ENCODE measurements around the gene MYBPHL.
A peak's percentile ranks its signal among the peaks of the same experiment; 100 is the strongest.

MYBPHL gene

DNA sequence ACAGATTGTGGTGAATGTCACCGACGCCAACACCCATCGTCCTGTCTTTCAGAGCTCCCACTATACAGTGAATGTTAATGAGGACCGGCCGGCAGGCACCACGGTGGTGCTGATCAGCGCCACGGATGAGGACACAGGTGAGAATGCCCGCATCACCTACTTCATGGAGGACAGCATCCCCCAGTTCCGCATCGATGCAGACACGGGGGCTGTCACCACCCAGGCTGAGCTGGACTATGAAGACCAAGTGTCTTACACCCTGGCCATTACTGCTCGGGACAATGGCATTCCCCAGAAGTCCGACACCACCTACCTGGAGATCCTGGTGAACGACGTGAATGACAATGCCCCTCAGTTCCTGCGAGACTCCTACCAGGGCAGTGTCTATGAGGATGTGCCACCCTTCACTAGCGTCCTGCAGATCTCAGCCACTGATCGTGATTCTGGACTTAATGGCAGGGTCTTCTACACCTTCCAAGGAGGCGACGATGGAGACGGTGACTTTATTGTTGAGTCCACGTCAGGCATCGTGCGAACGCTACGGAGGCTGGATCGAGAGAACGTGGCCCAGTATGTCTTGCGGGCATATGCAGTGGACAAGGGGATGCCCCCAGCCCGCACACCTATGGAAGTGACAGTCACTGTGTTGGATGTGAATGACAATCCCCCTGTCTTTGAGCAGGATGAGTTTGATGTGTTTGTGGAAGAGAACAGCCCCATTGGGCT is 54.5 kb downstream of the MYBPHL start:
- no peak overlapping the region for H4K8ac ChIP-seq (ENCODE audit: low read depth, low read length)
- peak overlapping the region; percentile 33 for H2AK5ac ChIP-seq (ENCODE audit: low read depth, low read length)
- H3K4me3 ChIP-seq (ENCODE audit: low read length in 2 of 2) = no peak overlapping the region
- peak overlapping the region; percentile 6 for H3K18ac ChIP-seq (ENCODE audit: low read length)
- H3K9me3 ChIP-seq (replicated peaks in 1 of 2; ENCODE audit: control insufficient read depth in 2 of 2, insufficient read depth in 1 of 2, low read depth in 1 of 2, low read length in 2 of 2) = peaks cover 24 to 30% of the 10 kb centered on the region in 2 donors
- H3K4ac ChIP-seq (ENCODE audit: low read length) = no peak overlapping the region
- H3K27me3 ChIP-seq (ENCODE audit: control insufficient read depth in 3 of 3, insufficient read depth in 3 of 3, low read depth in 1 of 3, low read length in 3 of 3) = no peaks in the 10 kb centered on the region
- WGBS, 2 donors (ENCODE audit: extremely low coverage in 2 of 2, insufficient read length in 2 of 2, insufficient replicate concordance in 1 of 2) = no CpG with 5 or more reads among the region's 31 CpGs
- H3K23ac ChIP-seq (ENCODE audit: low read depth, low read length, poor library complexity) = peak overlapping the region; percentile 59
- no peak overlapping the region for H4K91ac ChIP-seq (ENCODE audit: low read depth, low read length, poor library complexity)
- peaks cover 50 to 51% of the 10 kb centered on the region in 2 donors for H3K4me1 ChIP-seq (ENCODE audit: control insufficient read depth in 2 of 2, insufficient read depth in 1 of 2, low read depth in 1 of 2, low read length in 2 of 2)
- no peak overlapping the region for H2BK5ac ChIP-seq (ENCODE audit: low read length)
- H2AFZ ChIP-seq (ENCODE audit: low read length) = no peak overlapping the region
- H2BK12ac ChIP-seq (ENCODE audit: low read length) = no peak overlapping the region
- no peak overlapping the region for H3K14ac ChIP-seq (ENCODE audit: low read length)
- no peak overlapping the region for H2BK120ac ChIP-seq (ENCODE audit: low read depth, low read length)
- no peak overlapping the region for H3K9ac ChIP-seq (ENCODE audit: low read depth, low read length, poor library complexity)
- no peak overlapping the region for H3K27ac ChIP-seq (replicated peaks; ENCODE audit: low read length)
- no peak overlapping the region for H3K4me2 ChIP-seq (ENCODE audit: insufficient read depth, low read length, poor library complexity, severe bottlenecking)
- no peak for DNase-seq (ENCODE audit: low spot score)
- H3K36me3 ChIP-seq (replicated peaks in 1 of 2; ENCODE audit: control insufficient read depth in 2 of 2, insufficient read depth in 2 of 2, low read length in 2 of 2) = peaks cover 25 to 58% of the 10 kb centered on the region in 2 donors
- H3K79me1 ChIP-seq (ENCODE audit: low read depth, low read length) = peaks cover 35% of the 10 kb centered on the region
- peak overlapping the region; percentile 50 for H2BK15ac ChIP-seq (ENCODE audit: low read length)

DNA sequence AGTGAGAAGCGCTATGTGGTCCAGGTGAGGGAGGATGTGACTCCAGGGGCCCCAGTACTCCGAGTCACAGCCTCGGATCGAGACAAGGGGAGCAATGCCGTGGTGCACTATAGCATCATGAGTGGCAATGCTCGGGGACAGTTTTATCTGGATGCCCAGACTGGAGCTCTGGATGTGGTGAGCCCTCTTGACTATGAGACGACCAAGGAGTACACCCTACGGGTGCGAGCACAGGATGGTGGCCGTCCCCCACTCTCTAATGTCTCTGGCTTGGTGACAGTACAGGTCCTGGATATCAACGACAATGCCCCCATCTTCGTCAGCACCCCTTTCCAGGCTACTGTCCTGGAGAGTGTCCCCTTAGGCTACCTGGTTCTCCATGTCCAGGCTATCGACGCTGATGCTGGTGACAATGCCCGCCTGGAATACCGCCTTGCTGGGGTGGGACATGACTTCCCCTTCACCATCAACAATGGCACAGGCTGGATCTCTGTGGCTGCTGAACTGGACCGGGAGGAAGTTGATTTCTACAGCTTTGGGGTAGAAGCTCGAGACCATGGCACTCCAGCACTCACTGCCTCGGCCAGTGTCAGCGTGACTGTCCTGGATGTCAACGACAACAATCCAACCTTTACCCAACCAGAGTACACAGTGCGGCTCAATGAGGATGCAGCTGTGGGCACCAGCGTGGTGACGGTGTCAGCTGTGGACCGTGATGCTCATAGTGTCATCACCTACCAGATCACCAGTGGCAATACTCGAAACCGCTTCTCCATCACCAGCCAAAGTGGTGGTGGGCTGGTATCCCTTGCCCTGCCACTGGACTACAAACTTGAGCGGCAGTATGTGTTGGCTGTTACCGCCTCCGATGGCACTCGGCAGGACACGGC is 55.3 kb downstream of the MYBPHL start:
- no peak overlapping the region for H3K4me3 ChIP-seq (ENCODE audit: low read length in 2 of 2)
- no CpG with 5 or more reads among the region's 32 CpGs for WGBS, 2 donors (ENCODE audit: extremely low coverage in 2 of 2, insufficient read length in 2 of 2, insufficient replicate concordance in 1 of 2)
- peak overlapping the region; percentile 17 for H3K23ac ChIP-seq (ENCODE audit: low read depth, low read length, poor library complexity)
- no peak overlapping the region for H3K14ac ChIP-seq (ENCODE audit: low read length)
- H3K36me3 ChIP-seq (replicated peaks in 1 of 2; ENCODE audit: control insufficient read depth in 2 of 2, insufficient read depth in 2 of 2, low read length in 2 of 2) = peaks cover 25 to 51% of the 10 kb centered on the region in 2 donors
- peaks cover 35% of the 10 kb centered on the region for H3K79me1 ChIP-seq (ENCODE audit: low read depth, low read length)
- H2BK12ac ChIP-seq (ENCODE audit: low read length) = no peak overlapping the region
- H3K4me2 ChIP-seq (ENCODE audit: insufficient read depth, low read length, poor library complexity, severe bottlenecking) = no peak overlapping the region
- peak overlapping the region; percentile 35 for H2BK15ac ChIP-seq (ENCODE audit: low read length)
- H3K18ac ChIP-seq (ENCODE audit: low read length) = no peak overlapping the region
- peaks cover 24 to 30% of the 10 kb centered on the region in 2 donors for H3K9me3 ChIP-seq (replicated peaks in 1 of 2; ENCODE audit: control insufficient read depth in 2 of 2, insufficient read depth in 1 of 2, low read depth in 1 of 2, low read length in 2 of 2)
- no peak overlapping the region for H4K91ac ChIP-seq (ENCODE audit: low read depth, low read length, poor library complexity)
- DNase-seq (ENCODE audit: low spot score) = no peak
- no peaks in the 10 kb centered on the region for H3K27me3 ChIP-seq (ENCODE audit: control insufficient read depth in 3 of 3, insufficient read depth in 3 of 3, low read depth in 1 of 3, low read length in 3 of 3)
- H3K4me1 ChIP-seq (ENCODE audit: control insufficient read depth in 2 of 2, insufficient read depth in 1 of 2, low read depth in 1 of 2, low read length in 2 of 2) = peaks cover 49 to 50% of the 10 kb centered on the region in 2 donors
- H2AK5ac ChIP-seq (ENCODE audit: low read depth, low read length) = peak overlapping the region; percentile 93
- no peak overlapping the region for H2BK5ac ChIP-seq (ENCODE audit: low read length)
- H2AFZ ChIP-seq (ENCODE audit: low read length) = no peak overlapping the region
- no peak overlapping the region for H3K9ac ChIP-seq (ENCODE audit: low read depth, low read length, poor library complexity)
- H3K4ac ChIP-seq (ENCODE audit: low read length) = no peak overlapping the region
- no peak overlapping the region for H3K27ac ChIP-seq (replicated peaks; ENCODE audit: low read length)
- H2BK120ac ChIP-seq (ENCODE audit: low read depth, low read length) = no peak overlapping the region
- H4K8ac ChIP-seq (ENCODE audit: low read depth, low read length) = no peak overlapping the region

DNA sequence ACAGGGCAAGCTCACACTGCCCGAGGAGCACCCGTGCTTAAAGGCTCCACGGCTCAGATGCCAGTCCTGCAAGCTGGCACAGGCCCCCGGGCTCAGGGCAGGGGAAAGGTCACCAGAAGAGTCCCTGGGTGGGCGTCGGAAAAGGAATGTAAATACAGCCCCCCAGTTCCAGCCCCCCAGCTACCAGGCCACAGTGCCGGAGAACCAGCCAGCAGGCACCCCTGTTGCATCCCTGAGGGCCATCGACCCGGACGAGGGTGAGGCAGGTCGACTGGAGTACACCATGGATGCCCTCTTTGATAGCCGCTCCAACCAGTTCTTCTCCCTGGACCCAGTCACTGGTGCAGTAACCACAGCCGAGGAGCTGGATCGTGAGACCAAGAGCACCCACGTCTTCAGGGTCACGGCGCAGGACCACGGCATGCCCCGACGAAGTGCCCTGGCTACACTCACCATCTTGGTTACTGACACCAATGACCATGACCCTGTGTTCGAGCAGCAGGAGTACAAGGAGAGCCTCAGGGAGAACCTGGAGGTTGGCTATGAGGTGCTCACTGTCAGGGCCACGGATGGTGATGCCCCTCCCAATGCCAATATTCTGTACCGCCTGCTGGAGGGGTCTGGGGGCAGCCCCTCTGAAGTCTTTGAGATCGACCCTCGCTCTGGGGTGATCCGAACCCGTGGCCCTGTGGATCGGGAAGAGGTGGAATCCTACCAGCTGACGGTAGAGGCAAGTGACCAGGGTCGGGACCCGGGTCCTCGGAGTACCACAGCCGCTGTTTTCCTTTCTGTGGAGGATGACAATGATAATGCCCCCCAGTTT is 56.1 kb downstream of the MYBPHL start:
- H3K9me3 ChIP-seq (replicated peaks in 1 of 2; ENCODE audit: control insufficient read depth in 2 of 2, insufficient read depth in 1 of 2, low read depth in 1 of 2, low read length in 2 of 2) = peaks cover 24 to 30% of the 10 kb centered on the region in 2 donors
- H3K4me1 ChIP-seq (ENCODE audit: control insufficient read depth in 2 of 2, insufficient read depth in 1 of 2, low read depth in 1 of 2, low read length in 2 of 2) = peaks cover 43% of the 10 kb centered on the region in 2 donors
- H2BK120ac ChIP-seq (ENCODE audit: low read depth, low read length) = no peak overlapping the region
- peak overlapping the region; percentile 38 for H3K23ac ChIP-seq (ENCODE audit: low read depth, low read length, poor library complexity)
- H3K4ac ChIP-seq (ENCODE audit: low read length) = peak overlapping the region; percentile 31
- no peak overlapping the region for H4K91ac ChIP-seq (ENCODE audit: low read depth, low read length, poor library complexity)
- peak overlapping the region; percentile 87 for H3K9ac ChIP-seq (ENCODE audit: low read depth, low read length, poor library complexity)
- no peaks in the 10 kb centered on the region for H3K27me3 ChIP-seq (ENCODE audit: control insufficient read depth in 3 of 3, insufficient read depth in 3 of 3, low read depth in 1 of 3, low read length in 3 of 3)
- H3K4me3 ChIP-seq (ENCODE audit: low read length in 2 of 2) = peak overlapping the region; percentile 62 to 90
- H3K4me2 ChIP-seq (ENCODE audit: insufficient read depth, low read length, poor library complexity, severe bottlenecking) = peak overlapping the region; percentile 89
- H2AK5ac ChIP-seq (ENCODE audit: low read depth, low read length) = peak overlapping the region; percentile 93
- peak overlapping the region; percentile 93 for H3K18ac ChIP-seq (ENCODE audit: low read length)
- peaks cover 25 to 42% of the 10 kb centered on the region in 2 donors for H3K36me3 ChIP-seq (replicated peaks in 1 of 2; ENCODE audit: control insufficient read depth in 2 of 2, insufficient read depth in 2 of 2, low read length in 2 of 2)
- H3K79me1 ChIP-seq (ENCODE audit: low read depth, low read length) = peaks cover 34% of the 10 kb centered on the region
- H3K27ac ChIP-seq (replicated peaks; ENCODE audit: low read length) = no peak overlapping the region
- peak overlapping the region; percentile 59 for H3K14ac ChIP-seq (ENCODE audit: low read length)
- H2BK12ac ChIP-seq (ENCODE audit: low read length) = peak overlapping the region; percentile 80
- no peak overlapping the region for H4K8ac ChIP-seq (ENCODE audit: low read depth, low read length)
- peak overlapping the region; percentile 57 for H2BK5ac ChIP-seq (ENCODE audit: low read length)
- peak overlapping the region; percentile 70 for H2BK15ac ChIP-seq (ENCODE audit: low read length)
- WGBS, 2 donors (ENCODE audit: extremely low coverage in 2 of 2, insufficient read length in 2 of 2, insufficient replicate concordance in 1 of 2) = no CpG with 5 or more reads among the region's 33 CpGs
- no peak overlapping the region for H2AFZ ChIP-seq (ENCODE audit: low read length)
- DNase-seq (ENCODE audit: low spot score) = no peak

Data from neuronal stem cell (in vitro differentiated cells).